HepG2 (cell line): ENCODE results near the gene SPTBN4. TPM values are rescaled to one million over a fixed set of nuclear protein-coding genes. Genes with fewer than 3 reads are reported as not detected.

Experiments used
- DBP ChIP-seq: sonication (generic); formaldehyde crosslinking; IDR thresholded peaks from 2 replicates; pipeline ENCODE4 v1.4.0; 2020; ENCODE audit warnings: missing genetic modification reagents; ENCODE audit errors: not compliant biosample characterization
- DZIP1 ChIP-seq: sonication (generic); formaldehyde crosslinking; IDR thresholded peaks from 2 replicates; pipeline ENCODE4 v1.5.0; 2020; ENCODE audit warnings: mild to moderate bottlenecking, missing genetic modification reagents
- KLF12 ChIP-seq: sonication (generic); formaldehyde crosslinking; IDR thresholded peaks from 2 replicates; pipeline ENCODE4 v1.4.0; 2020; ENCODE audit warnings: missing genetic modification reagents, borderline replicate concordance
- MXI1 ChIP-seq: IDR thresholded peaks from 3 replicates; pipeline ENCODE4 v1.6.1; 2012; ENCODE audit warnings: low read depth, low read length, inconsistent platforms, borderline replicate concordance
- NCOA5 ChIP-seq: sonication (generic); formaldehyde crosslinking; IDR thresholded peaks from 2 replicates; pipeline ENCODE4 v1.4.0; 2020; ENCODE audit warnings: missing genetic modification reagents
- SP140L ChIP-seq: sonication (generic); formaldehyde crosslinking; IDR thresholded peaks from 2 replicates; pipeline ENCODE4 v1.4.0; 2020; ENCODE audit warnings: missing genetic modification reagents, borderline replicate concordance
- SP4 ChIP-seq: sonication (generic); formaldehyde crosslinking; IDR thresholded peaks from 2 replicates; pipeline ENCODE4 v1.8.1; 2023; ENCODE audit warnings: mild to moderate bottlenecking, missing genetic modification reagents
- SRSF4 ChIP-seq: fragments of 200-400 bp; formaldehyde crosslinking; IDR thresholded peaks from one replicate; pipeline ENCODE4 v1.6.1; 2018; ENCODE audit warnings: mild to moderate bottlenecking, low read depth, low read length, moderate library complexity; ENCODE audit not compliant: poor library complexity, severe bottlenecking
- TAF1 ChIP-seq: sonication (generic); formaldehyde crosslinking; IDR thresholded peaks from 2 replicates; pipeline ENCODE4 v1.4.0; 2020; ENCODE audit warnings: missing genetic modification reagents
- ZNF24 ChIP-seq: fragments of 450-650 bp; IDR thresholded peaks from 2 replicates; pipeline ENCODE4 v1.6.1; 2017; ENCODE audit warnings: antibody characterized with exemption, mild to moderate bottlenecking
- ZNF407 ChIP-seq: sonication (generic); formaldehyde crosslinking; IDR thresholded peaks from one replicate; pipeline ENCODE4 v1.5.1; 2020; ENCODE audit warnings: mild to moderate bottlenecking, missing genetic modification reagents; ENCODE audit errors: not compliant biosample characterization
- ZNF770 ChIP-seq: sonication (generic); formaldehyde crosslinking; IDR thresholded peaks from 2 replicates; pipeline ENCODE4 v1.5.0; 2020; ENCODE audit warnings: mild to moderate bottlenecking, missing genetic modification reagents
- polyA plus RNA-seq, 8 experiments: library from polyadenylated mRNA; depleted of rRNA in 3 of 8; stranded (reverse) in 7 of 8; unstranded in 1 of 8; fragments of >200 nt; fragmentation: Illumina TruSeq in 4 of 8; extraction: Trizol in 4 of 8; gene quantifications; 2 replicates each; pipeline versions ENCODE4 v1.2.1 to v1.2.3, GENCODE V29; 2011 to 2016; ENCODE audit warnings: low read depth in 4 of 8, missing spikeins in 1 of 8, mixed read lengths in 1 of 8; ENCODE audit not compliant: insufficient read depth in 1 of 8
- total RNA-seq, 5 experiments: library from RNA; depleted of rRNA; stranded (reverse); fragments of >200 nt; fragmentation: Illumina TruSeq; extraction: Trizol; gene quantifications; 2 replicates each; pipeline ENCODE4 v1.2.3, GENCODE V29; 2016; ENCODE audit warnings: low read depth in 1 of 5

The SPTBN4 gene
- total and polyA plus RNA-seq, 2 of the 13 experiments (the other 11 are each of a cell fraction or from before 2014, with no cell fraction given) = 0.11 TPM

GRCh38 chr19:40603389-40604170 lies 136.8 kb downstream of the SPTBN4 start (continued):
- TF ChIP-seq SP140L (CRISPR knock-in tag) (no peak; the same call in 1 of the 2 replicates), ZNF24 (no peak), NCOA5 (CRISPR knock-in tag) (no peak), ZNF770 (CRISPR knock-in tag) (peak; percentile 95), TAF1 (CRISPR knock-in tag) (no peak), SP4 (CRISPR knock-in tag) (peak; percentile 97), ZNF407 (CRISPR knock-in tag) (no peak), DBP (no peak), KLF12 (CRISPR knock-in tag) (peak; percentile 97), MXI1 (peak; percentile 51; the same call in 1 of the 3 replicates), SRSF4 (no peak), DZIP1 (CRISPR knock-in tag) (0 out of 2 replicates have a peak, but pooled peaks have one; percentile 50)
